Motor neuron (in vitro differentiated cells): ENCODE data around the gene TUBB2B. TPM values are rescaled to one million over a fixed set of nuclear protein-coding genes. Genes with fewer than 3 reads are reported as not detected.
"Not testable (repeated sequence)": the region's sequence is repeated elsewhere in the genome, so short reads cannot be mapped to it uniquely, and the experiment has no call there.

Experiments
- ATAC-seq, 8 experiments: fragments of 200-7000 bp; cut with Tn5 transposase; replicated peaks in 6 of 8; 2 replicates each; pipeline ENCODE4 v1.8.0; 2021; ENCODE audit warnings: mild to moderate bottlenecking in 8 of 8, moderate library complexity in 8 of 8
- H3K27ac ChIP-seq, 2 donors: fragments of 250-450 bp; sonication (Bioruptor Pico); 2 replicates each; pipeline ENCODE4 v1.9.0; 2021; ENCODE audit warnings: antibody characterized with exemption in 2 of 2, mild to moderate bottlenecking in 2 of 2, moderate library complexity in 1 of 2
- H3K4me1 ChIP-seq, 2 donors: fragments of 250-450 bp; sonication (Bioruptor Pico); replicated peaks in 1 of 2; 2 replicates each; pipeline ENCODE4 v1.6.1; 2021; ENCODE audit warnings: antibody characterized with exemption in 2 of 2, mild to moderate bottlenecking in 2 of 2, moderate library complexity in 1 of 2
- H3K4me3 ChIP-seq, 5 donors: fragments of 250-450 bp; sonication (Bioruptor Pico); 2 replicates each; pipeline ENCODE4 v1.9.0; 2021; ENCODE audit warnings: antibody characterized with exemption in 5 of 5, mild to moderate bottlenecking in 5 of 5, moderate library complexity in 4 of 5
- WGBS, 10 experiments: fragments of 450-650 bp; shearing (Covaris generic); methylation state at CpG; one replicate each; pipeline ENCODE4 v1.0.0; 2022; 5-methylcytosine and 5-hydroxymethylcytosine counted together
- in situ Hi-C, 9 experiments: fragments of 400-800 bp; cut with MboI; loops; one replicate each; pipeline ENCODE4 v1.15.0; 2021; ENCODE audit warnings: low sequenced_read_pairs in 9 of 9, low pct_unique_long_range_greater_than_20kb in 2 of 9; ENCODE audit not compliant: unreplicated experiment in 9 of 9
- total RNA-seq, 8 experiments: library from RNA; unstranded; fragments of 300-600 nt; gene quantifications; 2 replicates each; pipeline versions ENCODE4 v1.2.3 to v1.2.4, GENCODE V29; 2022

The TUBB2B gene
- total RNA-seq, 8 experiments from 2014 or later: 12.0 to 1,628 (median 1,082) TPM

- Histone ChIP-seq H3K4me1 (peaks cover 33 to 40% of the 10 kb centered on the region in 2 donors), H3K27ac (no peak overlapping the region), H3K4me3 (no peak overlapping the region)
- 50 to 100% (median 97%) methylated on average over 1 to 13 of the region's 22 CpGs; no CpG with 5 or more reads in 3 of the 10 experiments for whole genome bisulfite sequencing, 10 experiments
- in situ Hi-C loops: loop anchor here in 2 of 9 experiments (25.0 kb wide), 2 partner anchors 116 to 759 kb away; a partner anchor contains a TSS
- ATAC-seq: peak in 2 of 8 experiments; percentile 44 to 50
Measured at GRCh38 chr6:3252861-3253596, 25.6 kb upstream of the TUBB2B start.

DNA sequence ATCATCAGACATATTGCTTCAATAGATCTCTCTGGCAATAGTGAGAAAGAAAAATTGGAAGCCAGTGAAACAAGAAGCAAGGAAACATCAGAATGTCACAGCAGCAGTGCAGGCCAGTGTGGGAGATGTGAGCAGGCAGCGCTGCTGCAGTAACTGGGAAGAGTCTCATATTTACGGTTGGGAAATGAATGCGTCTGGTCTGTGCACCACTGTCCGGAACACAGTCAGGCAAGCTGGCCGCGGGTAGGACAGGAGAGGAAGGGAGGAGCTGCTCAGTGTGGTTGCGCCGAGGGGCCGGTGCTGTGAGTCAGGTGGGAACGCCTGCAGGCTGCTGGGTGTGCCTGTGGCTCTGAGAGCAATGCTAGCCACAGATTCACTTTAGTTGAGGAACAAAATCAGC is 24.9 kb upstream of the TUBB2B start:
- Histone ChIP-seq H3K4me3 (no peak overlapping the region), H3K4me1 (peaks cover 38 to 44% of the 10 kb centered on the region in 2 donors), H3K27ac (no peak overlapping the region)
- peak in 7 of 8 experiments; percentile 2 to 92 (median 6) for ATAC-seq
- 10 to 94% (median 90%) methylated on average over 2 to 9 of the region's 10 CpGs; no CpG with 5 or more reads in 3 of the 10 experiments for WGBS, 10 experiments
- in situ Hi-C loops: loop anchor here in 2 of 9 experiments (25.0 kb wide), 2 partner anchors 115 to 760 kb away; a partner anchor contains a TSS

GRCh38 chr6:3251462-3252314 is 24.2 kb upstream of the TUBB2B start:
- Histone ChIP-seq H3K27ac (peak overlapping the region in 1 of 2 donors; percentile 57), H3K4me3 (peak overlapping the region in 3 of 5 donors; percentile 1 to 9 (median 8)), H3K4me1 (peaks cover 41 to 48% of the 10 kb centered on the region in 2 donors)
- 0 to 100% (median 32%) methylated on average over 1 to 13 of the region's 20 CpGs for WGBS, 10 experiments
- peak; percentile 22 to 82 (median 40) for ATAC-seq
- in situ Hi-C loops: loop anchor here in 2 of 9 experiments (25.0 kb wide), 2 partner anchors 114 to 761 kb away; a partner anchor contains a TSS

- H3K27ac ChIP-seq: peak overlapping the region in 1 of 2 donors; percentile 67
- WGBS, 10 experiments: 50 to 100% (median 76%) methylated on average over 1 to 9 of the region's 9 CpGs; no CpG with 5 or more reads in 2 of the 10 experiments
- H3K4me3 ChIP-seq: no peak overlapping the region
- no peak for ATAC-seq
- peaks cover 44 to 48% of the 10 kb centered on the region in 2 donors for H3K4me1 ChIP-seq
- in situ Hi-C loops: loop anchor here in 2 of 9 experiments (25.0 kb wide), 2 partner anchors 113 to 762 kb away; a partner anchor contains a TSS
Measured at GRCh38 chr6:3250231-3250675, 22.8 kb upstream of the TUBB2B start.

DNA sequence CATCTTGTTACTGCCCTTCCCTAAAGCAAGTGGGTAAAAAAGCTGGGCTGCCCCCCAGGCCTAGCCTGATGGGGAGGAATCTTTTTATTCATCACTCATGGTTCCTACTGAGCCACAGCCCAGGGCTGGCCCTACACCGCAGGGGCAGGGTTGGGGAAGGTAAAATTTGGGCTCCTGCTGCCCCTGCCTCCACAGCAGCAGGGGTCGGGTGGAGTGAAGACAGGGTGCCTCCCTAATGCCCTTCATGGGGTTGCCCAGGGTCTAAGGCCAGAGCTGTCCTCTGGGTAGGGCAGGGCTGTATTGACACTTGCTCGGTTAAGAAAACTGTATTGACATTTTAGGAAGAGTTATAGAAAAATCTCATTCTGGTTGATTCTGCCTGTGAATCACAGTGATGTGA is 22.4 kb upstream of the TUBB2B start:
- in situ Hi-C loops: loop anchor here in 3 of 9 experiments (25.0 kb wide), 3 partner anchors 113 to 762 kb away; partner anchors contain the start of gene NQO2 (in 1 of the 3)
- 47 to 100% (median 88%) methylated on average over 1 to 3 of the region's 3 CpGs; no CpG with 5 or more reads in 5 of the 10 experiments for WGBS, 10 experiments
- H3K27ac ChIP-seq: peak overlapping the region in 1 of 2 donors; percentile 67
- peaks cover 44 to 48% of the 10 kb centered on the region in 2 donors for H3K4me1 ChIP-seq
- no peak overlapping the region for H3K4me3 ChIP-seq
- no peak for ATAC-seq

DNA sequence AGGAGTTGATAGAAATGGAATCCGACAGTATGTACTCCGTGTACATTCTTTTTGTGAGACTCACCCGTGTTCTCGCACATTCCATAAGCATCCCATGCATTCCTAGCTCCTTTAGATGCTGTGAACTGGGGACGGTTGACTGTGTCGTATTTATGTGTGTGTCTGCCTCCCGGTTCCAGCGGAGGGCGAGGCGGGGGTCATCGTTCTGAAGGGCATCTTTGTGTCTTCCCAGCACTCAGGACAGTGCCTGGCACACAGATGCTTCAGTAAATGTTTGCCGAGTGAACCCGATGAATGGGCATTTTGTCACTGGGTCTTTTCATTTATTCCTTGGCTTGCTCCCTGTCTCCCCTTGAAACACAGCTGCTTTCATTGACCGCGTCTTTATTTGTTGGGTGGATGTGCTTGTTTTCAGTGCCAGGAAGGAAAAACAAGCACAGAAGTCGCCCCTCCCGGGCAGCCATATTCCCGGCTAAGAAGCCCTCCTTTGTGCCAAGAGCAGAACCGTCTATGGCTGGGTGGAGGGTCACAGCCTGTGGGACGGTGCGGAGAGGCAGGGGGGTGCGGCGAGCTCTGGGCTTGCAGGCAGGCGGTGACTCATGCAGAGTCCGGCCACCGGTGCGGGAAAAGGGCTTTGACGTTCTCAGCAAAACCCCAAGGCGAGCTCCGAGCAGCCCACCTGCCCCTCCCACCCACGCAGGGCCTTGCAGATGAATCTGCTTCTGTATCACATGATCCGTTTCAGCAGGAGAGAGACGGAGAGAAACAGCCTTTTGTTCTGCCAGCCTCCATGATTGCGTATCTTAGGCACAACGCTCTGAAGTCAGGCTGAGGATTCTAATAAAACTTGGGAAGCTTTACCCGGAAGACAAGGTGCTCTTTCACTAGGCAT is 20.0 kb upstream of the TUBB2B start:
- 0 to 55% (median 26%) methylated on average over 1 to 23 of the region's 36 CpGs; no CpG with 5 or more reads in 2 of the 10 experiments for WGBS, 10 experiments
- Histone ChIP-seq H3K4me1 (peaks cover 44 to 48% of the 10 kb centered on the region in 2 donors), H3K4me3 (peak overlapping the region; percentile 10 to 28 (median 18)), H3K27ac (peak overlapping the region; percentile 94 to 98)
- peak; percentile 51 to 94 (median 90) for ATAC-seq
- in situ Hi-C loops: loop anchor here in 2 of 9 experiments (25.0 kb wide), 2 partner anchors 110 to 260 kb away; partner anchors contain the start of gene NQO2 (in 1 of the 2)

GRCh38 chr6:3245216-3245615 is 17.8 kb upstream of the TUBB2B start:
- 75 to 100% (median 96%) methylated on average over 2 to 5 of the region's 5 CpGs; no CpG with 5 or more reads in 3 of the 10 experiments for WGBS, 10 experiments
- Histone ChIP-seq H3K27ac (no peak overlapping the region), H3K4me1 (peaks cover 30 to 32% of the 10 kb centered on the region in 2 donors), H3K4me3 (no peak overlapping the region)
- in situ Hi-C loops: loop anchor here in 2 of 9 experiments (25.0 kb wide), 2 partner anchors 108 to 258 kb away; partner anchors contain the start of gene NQO2 (in 1 of the 2)
- ATAC-seq: no peak

DNA sequence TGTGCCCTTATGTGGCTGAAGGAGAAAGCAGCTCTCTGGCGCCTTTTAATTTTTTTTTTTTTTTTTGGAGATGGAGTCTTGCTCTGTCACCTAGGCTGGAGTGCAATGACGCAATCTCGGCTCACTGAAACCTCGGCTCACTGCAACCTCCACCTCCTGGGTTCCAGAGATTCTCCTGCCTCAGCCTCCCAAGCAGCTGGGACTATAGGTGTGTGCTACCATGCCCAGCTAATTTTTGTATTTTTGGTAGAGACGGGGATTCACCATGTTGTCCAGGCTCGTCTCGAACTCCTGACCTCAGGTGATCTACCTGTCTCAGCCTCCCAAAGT is 17.3 kb upstream of the TUBB2B start:
- not testable (repeated sequence) for H3K27ac ChIP-seq, ATAC-seq, H3K4me3 ChIP-seq
- in situ Hi-C loops: loop anchor here in 2 of 9 experiments (25.0 kb wide), 2 partner anchors 107 to 257 kb away; partner anchors contain the start of gene NQO2 (in 1 of the 2)
- H3K4me1 ChIP-seq: peaks cover 26 to 28% of the 10 kb centered on the region in 2 donors
- WGBS, 10 experiments: 81 to 100% (median 90%) methylated on average over 2 to 7 of the region's 7 CpGs; no CpG with 5 or more reads in 3 of the 10 experiments

- no peak overlapping the region for H3K4me3 ChIP-seq
- in situ Hi-C loops: loop anchor here in 2 of 9 experiments (25.0 kb wide), 2 partner anchors 107 to 257 kb away; partner anchors contain the start of gene NQO2 (in 1 of the 2)
- 67 to 100% (median 92%) methylated on average over 2 to 7 of the region's 8 CpGs for WGBS, 10 experiments
- H3K27ac ChIP-seq: no peak overlapping the region
- no peak for ATAC-seq
- peaks cover 20 to 24% of the 10 kb centered on the region in 2 donors for H3K4me1 ChIP-seq
Measured at GRCh38 chr6:3244003-3244831, 16.8 kb upstream of the TUBB2B start.

- Histone ChIP-seq H3K4me3 (no peak overlapping the region), H3K4me1 (peaks cover 7 to 12% of the 10 kb centered on the region in 2 donors), H3K27ac (no peak overlapping the region)
- ATAC-seq: no peak
- in situ Hi-C loops: loop anchor here in 2 of 9 experiments (25.0 kb wide), 2 partner anchors 105 to 255 kb away; partner anchors contain the start of gene NQO2 (in 1 of the 2)
- 49 to 100% (median 84%) methylated on average over 1 to 4 of the region's 4 CpGs for WGBS, 10 experiments
Measured at GRCh38 chr6:3242768-3243167, 15.3 kb upstream of the TUBB2B start.

GRCh38 chr6:3241745-3242144 is 14.3 kb upstream of the TUBB2B start:
- not testable (repeated sequence) for H3K4me1 ChIP-seq, H3K4me3 ChIP-seq, ATAC-seq, H3K27ac ChIP-seq
- WGBS, 10 experiments: 50 to 100% (median 100%) methylated on average over 1 to 3 of the region's 4 CpGs; no CpG with 5 or more reads in 5 of the 10 experiments
- in situ Hi-C loops: loop anchor here in 2 of 9 experiments (25.0 kb wide), 2 partner anchors 104 to 254 kb away; partner anchors contain the start of gene NQO2 (in 1 of the 2)
